ENCODE results near the gene MAPK8IP1. TPM values are rescaled to one million over a fixed set of nuclear protein-coding genes. Genes with fewer than 3 reads are reported as not detected.

Gene MAPK8IP1
- total RNA-seq, 4 donors from 2014 or later = 3.2 to 7.4 (median 4.3) TPM

- ATAC-seq (ENCODE audit: low FRiP score) = no peak
- no peak for DNase-seq (ENCODE audit: low spot score)
- TF ChIP-seq, protein P1, sequence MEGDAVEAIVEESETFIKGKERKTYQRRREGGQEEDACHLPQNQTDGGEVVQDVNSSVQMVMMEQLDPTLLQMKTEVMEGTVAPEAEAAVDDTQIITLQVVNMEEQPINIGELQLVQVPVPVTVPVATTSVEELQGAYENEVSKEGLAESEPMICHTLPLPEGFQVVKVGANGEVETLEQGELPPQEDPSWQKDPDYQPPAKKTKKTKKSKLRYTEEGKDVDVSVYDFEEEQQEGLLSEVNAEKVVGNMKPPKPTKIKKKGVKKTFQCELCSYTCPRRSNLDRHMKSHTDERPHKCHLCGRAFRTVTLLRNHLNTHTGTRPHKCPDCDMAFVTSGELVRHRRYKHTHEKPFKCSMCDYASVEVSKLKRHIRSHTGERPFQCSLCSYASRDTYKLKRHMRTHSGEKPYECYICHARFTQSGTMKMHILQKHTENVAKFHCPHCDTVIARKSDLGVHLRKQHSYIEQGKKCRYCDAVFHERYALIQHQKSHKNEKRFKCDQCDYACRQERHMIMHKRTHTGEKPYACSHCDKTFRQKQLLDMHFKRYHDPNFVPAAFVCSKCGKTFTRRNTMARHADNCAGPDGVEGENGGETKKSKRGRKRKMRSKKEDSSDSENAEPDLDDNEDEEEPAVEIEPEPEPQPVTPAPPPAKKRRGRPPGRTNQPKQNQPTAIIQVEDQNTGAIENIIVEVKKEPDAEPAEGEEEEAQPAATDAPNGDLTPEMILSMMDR (IDR thresholded peaks at IDR 0.05) = no peak
These were observed 4.5 kb downstream of the MAPK8IP1 start for GRCh38 chr11:45889966-45890365.

DNA sequence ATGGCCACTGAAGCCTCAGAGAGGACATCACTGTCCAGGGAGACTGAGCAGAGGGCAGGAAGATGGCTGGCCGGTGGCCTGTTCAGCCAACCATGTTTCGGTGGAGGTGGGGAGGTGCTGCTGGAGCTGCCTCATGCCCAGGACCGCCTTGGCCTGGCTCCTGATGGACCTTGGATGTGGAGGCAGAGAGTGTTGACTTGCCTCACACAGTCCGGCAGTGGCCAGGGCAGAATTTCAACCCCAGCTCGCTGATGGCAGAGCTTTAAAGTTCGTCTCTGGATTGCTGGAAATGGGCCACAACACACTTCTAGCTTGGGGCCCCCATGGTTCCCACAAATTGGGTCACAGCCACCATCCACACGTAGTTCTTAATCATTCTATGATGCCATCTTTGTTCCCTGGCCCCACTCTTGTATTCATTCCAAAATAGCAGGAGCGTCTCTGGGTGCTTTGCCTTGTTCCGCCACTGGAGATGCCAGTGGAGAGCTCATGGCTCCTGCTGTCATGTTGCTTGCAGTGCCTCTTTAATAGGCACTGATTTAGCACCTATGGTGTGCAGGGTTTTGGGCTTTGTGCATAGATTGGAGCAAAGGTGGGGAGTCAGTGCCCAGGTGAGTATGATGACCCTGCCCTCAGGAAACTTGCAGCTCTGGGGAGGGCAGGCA is 5.6 kb downstream of the MAPK8IP1 start:
- no peak for DNase-seq (ENCODE audit: low spot score)
- TF ChIP-seq, protein P1 (IDR thresholded peaks at IDR 0.05) = no peak
- no peak for ATAC-seq (ENCODE audit: low FRiP score)

- TF ChIP-seq, protein P1 (IDR thresholded peaks at IDR 0.05) = no peak
- no peak for DNase-seq (ENCODE audit: low spot score)
- ATAC-seq (ENCODE audit: low FRiP score) = no peak
These were observed 7.4 kb downstream of the MAPK8IP1 start for GRCh38 chr11:45892856-45893255.

GRCh38 chr11:45894555-45895247 is 9.2 kb downstream of the MAPK8IP1 start:
- TF ChIP-seq, protein P1 (IDR thresholded peaks at IDR 0.05) = no peak
- ATAC-seq (ENCODE audit: low FRiP score) (no peak), DNase-seq (ENCODE audit: low spot score) (no peak)

DNA sequence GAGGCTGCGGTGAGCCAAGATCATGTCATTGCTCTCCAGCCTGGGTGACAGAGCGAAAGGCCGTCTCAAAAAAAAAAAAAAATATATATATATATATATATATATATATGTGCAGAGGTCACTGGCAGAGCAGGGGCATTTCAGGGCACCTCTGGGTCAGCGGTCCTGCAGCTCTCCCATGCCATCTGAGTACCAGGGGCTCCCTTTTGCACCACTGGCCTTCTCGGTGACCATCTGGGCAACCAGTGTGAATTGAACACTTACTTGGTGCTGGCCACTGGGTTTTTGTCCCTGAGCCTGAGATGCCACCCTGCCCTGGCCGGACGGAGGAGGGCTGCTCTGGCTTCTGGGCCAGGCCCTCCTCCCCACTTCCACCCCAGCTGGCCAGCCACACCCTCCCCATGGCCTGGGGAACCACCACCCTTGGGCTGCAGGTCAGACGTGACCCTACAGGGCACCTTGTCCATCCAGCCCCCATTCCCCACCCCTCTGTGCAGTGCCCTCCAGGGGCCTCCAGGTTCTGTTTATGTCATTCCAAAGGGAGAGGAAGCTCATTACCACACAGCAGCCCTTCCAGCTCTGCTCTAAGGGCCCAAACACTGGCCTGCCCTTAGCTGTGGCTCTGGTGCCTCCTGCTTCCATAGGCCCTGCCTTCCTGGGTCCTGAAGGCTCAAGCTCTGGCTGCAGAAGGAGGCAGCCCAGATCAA is 10.3 kb downstream of the MAPK8IP1 start:
- no peak for ATAC-seq (ENCODE audit: low FRiP score)
- DNase-seq (ENCODE audit: low spot score) = no peak
- TF ChIP-seq, protein P1 (IDR thresholded peaks at IDR 0.05) = no peak

GRCh38 chr11:45896422-45896984 is 11.1 kb downstream of the MAPK8IP1 start:
- DNase-seq (ENCODE audit: low spot score) (no peak), ATAC-seq (ENCODE audit: low FRiP score) (no peak)
- TF ChIP-seq, protein P1 (IDR thresholded peaks at IDR 0.05) = no peak
